GF-D8 (cell line): ENCODE results near the gene PDE3B.

Experiments used
- DNase-seq: peaks from one replicate; lab custom pipeline; 2025; lab: John Stamatoyannopoulos, UW

Gene PDE3B

DNA sequence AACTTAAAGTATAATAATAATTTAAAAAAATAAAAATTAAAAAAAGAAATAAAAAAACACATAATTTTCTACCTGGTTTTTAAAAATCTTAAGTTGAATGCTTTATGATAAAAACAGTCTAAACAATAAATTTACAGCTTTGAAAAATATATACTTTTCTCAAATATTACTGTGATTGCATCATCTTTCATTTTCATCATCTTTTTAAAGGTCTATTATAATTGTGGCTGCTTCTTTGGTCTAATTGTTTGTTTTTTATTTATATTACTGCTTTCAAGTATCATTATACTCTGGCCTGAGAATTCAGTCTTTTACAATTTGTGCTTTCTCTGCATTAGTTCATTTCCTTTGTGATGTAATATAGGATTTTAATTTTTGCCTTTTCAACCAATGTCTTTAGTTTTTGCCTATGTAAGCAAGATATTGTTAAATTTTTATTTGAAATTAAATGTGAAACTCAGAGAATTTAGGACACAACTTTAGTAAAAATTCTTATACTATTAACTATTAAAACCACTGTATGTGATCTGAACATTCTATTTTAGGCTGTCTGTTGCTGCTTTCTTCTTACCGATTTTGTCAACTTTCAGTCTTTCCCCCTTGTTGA lies 241.2 kb downstream of the PDE3B start:
- no peak for DNase-seq

DNA sequence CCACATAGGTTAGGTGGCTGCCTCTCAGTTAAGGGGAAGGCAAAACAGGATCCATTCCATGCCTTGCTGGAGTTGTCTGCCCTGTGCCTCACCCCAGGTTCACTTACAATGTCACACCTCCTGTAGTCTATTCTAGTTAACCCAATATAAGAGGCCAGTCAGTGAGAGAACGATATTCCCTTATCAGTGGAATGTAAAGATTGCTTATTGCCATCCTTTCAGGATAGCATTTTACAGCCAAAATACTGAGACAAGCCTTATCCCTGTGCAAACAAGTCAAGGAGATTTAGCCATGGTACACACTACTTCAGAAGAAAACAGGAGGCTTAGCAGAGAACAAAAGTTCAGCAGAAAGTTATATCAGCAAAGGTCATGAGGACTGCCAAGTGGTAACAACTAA lies 242.9 kb downstream of the PDE3B start:
- DNase-seq = no peak

DNA sequence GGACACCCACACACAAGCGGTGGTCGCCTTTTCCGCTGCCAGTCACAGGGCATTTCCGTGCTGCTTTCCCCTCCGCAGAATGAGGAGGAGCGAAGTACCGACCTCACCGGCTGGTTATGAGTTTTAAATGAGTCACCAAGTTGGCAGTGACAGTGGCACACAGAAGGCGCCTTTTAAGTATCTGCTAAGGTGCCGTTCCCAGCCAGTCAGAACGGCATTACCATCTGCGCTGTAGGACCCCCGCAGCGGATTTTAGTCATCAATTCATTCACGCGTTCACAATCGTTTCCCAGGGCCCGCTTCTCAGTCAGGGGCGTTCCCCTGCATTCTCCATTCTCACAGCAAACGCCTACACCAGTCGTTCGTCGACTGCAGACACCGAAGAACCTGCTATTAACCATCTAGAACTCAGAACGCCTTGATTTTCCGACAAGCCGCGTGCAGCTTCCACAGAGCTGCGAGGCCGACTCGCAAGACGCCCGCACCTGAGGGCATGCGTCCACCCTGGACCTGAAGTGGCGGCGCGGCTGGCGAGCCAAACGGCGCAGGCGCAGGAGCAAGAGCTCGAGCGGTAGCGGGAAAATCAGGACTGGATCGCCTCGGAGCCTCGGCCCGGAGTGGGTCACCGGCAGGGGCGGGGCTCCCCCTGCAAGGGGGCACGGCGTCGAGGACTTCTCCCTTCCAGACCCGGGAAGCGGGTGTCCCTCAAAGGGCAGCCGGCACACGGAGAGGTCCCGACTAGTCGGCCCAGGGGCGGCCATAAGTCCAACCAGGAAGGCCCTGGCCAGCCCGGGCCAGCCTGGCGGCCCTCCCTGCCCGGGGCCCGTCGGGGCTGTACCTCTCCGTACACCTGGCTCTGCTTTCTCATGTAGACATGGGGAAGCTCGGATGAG lies 247.8 kb downstream of the PDE3B start:
- peak; percentile 44 for DNase-seq

GRCh38 chr11:14892036-14892556 lies 248.5 kb downstream of the PDE3B start, which contains the start of gene CYP2R1:
CYP2R1 (minus strand) TSS chr11:14892231; CDS start chr11:14892205, 26 bp downstream.
- DNase-seq = peak; percentile 75

- DNase-seq = no peak
These were observed 249.0 kb downstream of the PDE3B start for GRCh38 chr11:14892577-14892976.

- DNase-seq = peak; percentile 70
These were observed 251.3 kb downstream of the PDE3B start for GRCh38 chr11:14894657-14895598.

- DNase-seq = no peak
These were observed 254.8 kb downstream of the PDE3B start for GRCh38 chr11:14898355-14898754.

- no peak for DNase-seq
These were observed 255.3 kb downstream of the PDE3B start for GRCh38 chr11:14898906-14899305.

DNA sequence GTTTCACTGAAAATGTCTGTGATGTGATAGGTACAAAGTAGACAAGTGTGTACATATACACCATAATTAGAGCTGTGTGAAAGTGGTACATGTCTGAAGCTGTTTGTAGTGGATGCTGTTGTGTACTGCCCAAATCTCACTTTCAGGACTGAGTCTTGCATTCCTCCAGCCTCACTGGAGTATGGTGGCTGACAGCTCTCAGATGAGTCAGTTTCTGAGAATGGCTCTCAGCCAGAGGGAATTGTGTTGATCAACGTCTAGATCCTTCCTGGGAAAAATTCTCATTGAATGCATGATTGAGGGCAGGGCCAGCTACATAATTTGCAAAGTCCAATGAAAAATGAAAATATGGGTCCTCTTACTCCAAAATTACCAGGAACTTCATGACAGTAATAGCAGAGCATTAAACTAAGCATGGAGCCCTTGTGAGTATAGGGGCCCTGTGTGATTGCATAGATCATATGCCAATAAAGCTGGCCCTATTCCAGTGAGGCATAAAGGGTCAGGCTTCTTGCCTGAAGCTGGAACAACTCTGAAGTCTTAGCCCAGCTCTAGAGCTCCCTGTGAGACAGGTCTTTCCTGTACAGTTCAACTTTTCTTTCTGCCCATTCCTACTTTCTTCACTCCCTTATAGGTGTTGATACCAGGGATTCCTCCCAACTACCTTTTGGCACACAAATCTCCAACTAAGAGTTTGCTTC lies 259.2 kb downstream of the PDE3B start:
- DNase-seq = no peak

- DNase-seq = peak; percentile 44
These were observed 261.1 kb downstream of the PDE3B start for GRCh38 chr11:14904745-14905103.

GRCh38 chr11:14905104-14906033 lies 261.8 kb downstream of the PDE3B start:
- DNase-seq = no peak

DNA sequence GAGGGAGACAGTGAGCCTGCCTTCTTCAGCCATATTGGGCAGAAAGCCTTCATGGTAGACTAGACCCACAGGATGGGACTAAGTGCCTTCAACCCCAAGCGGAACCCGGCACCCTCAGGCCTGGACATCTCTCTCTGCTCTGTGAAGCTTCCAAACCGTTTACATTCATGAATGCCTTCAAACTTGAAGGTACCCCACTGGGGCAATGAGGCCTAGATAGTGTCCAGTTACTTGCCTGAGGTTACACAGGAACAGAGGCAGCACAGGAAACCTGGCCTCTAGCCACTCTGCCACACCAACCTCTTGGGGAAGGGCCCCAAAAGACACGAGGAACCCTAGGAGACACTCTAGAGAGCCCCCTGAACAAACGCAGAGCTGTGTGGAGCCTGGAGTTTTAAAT lies 263.0 kb downstream of the PDE3B start:
- no peak for DNase-seq

DNA sequence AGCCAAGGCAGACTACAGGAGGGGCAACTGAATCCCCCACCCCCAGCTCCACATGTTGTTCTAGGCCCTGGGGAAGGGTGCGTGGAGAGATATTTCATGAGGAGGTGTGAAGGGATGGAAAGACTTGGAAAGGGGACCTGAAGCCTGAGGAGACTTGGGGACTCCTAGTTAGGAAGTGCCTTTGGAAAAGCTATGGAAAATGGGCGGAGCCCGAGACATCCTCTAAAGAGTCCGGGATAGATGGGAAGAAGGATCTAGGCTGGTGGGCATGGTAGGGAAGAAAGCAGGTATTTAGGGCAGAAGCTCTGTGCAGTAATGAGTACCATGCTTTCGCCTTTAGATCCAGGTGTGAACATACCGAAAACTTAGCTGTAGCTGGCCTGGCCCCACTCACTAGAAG lies 263.4 kb downstream of the PDE3B start:
- no peak for DNase-seq

DNA sequence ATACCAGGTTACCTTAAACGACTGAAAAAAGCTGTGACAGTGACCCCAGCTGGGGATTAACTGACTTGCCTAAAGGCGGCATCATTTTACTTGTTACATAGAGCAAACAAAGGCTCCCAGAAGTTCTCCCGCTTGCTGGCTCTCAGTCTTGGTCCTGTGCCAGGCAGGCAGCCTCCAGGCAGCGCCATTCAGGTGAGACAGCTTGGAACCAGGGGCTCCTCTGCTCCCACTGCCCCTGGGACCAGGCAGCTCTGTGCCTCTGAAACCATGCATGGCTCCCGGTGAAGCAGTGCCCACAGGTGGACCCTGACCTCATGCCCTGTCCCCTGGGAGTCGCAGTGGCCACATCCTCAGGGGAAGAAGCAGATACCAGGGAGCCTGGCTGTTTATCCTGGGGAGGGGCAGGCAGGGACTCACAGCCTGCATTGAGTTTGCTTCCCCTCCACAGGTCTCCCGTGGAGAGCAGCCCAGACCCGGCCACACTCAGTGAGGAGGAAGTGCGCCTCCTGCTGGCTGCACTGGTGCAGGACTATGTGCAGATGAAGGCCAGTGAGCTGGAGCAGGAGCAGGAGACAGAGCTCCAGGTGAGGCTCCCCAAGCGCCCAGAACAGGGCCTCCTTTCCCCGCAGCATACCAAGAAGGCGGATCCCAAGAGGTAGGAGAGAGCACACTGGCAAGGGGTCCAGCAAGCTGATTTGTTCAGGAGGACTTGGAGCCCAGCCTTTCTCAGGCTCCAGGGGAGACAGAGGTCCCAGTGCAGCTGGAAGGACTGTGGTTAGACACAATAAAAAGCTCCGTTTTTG lies 264.0 kb downstream of the PDE3B start:
- no peak for DNase-seq

DNA sequence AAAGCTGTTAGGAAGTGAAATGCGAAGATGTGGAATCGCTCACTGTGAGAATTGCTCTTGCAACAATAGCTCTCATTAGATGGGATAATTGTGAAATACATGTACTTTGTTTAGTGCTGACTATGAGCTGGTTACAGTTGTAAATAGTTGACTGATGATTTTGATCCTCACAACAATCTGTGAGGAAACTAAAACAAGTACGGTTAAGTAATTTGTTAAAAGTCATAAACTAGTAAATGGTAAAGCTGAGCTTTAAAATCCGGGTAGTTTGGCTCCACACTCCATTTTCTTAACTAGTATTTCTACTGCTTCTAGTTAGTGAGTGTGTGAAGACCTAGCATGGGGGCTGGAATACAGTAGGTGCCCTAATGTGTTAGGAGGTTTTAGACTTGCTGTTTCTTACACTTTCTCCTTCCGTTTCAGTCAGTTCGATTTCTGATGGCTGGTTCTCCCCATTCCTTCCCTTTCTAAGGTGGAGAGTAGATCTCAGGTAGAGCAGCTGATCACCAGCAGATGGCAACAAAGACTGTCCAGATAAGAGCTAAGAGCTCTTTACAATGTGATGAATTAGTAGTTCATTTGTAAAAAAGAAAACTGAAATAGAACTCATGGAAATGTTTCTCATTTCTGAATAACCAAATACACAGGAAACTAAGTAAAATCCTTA lies 264.7 kb downstream of the PDE3B start:
- DNase-seq = no peak

- no peak for DNase-seq
These were observed 270.9 kb downstream of the PDE3B start for GRCh38 chr11:14914536-14914935.

DNA sequence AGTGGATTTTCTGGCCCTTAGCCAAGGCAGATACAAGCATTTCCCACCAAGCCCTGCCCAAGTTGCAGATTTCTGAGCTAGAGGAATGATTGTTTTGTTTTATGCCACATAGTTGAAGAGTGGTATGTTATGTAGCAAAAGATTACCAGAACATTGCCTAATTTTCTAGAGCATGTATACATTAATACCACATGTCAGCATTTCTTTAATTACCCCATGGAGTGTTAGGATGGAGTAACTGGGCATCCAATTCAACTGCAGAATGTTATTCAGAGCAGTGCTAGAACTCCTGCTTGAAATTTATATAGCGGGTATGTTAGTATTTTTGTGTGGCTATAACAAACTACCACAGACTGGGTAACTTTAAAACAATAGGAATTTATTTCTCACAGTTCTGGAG lies 272.8 kb downstream of the PDE3B start:
- DNase-seq = no peak
